Testis (tissue), 2 donors: Measurements from ENCODE around the gene PPIL1.

Experiments used
- CTCF ChIP-seq, 3 experiments: fragments of 450-650 bp in 2 of 3; fragments of 200-600 bp in 1 of 3; sonication (generic) in 1 of 3; IDR thresholded peaks; one replicate each; pipeline ENCODE4 v1.5.1; 2016 to 2019; ENCODE audit warnings: antibody characterized with exemption in 3 of 3, mild to moderate bottlenecking in 2 of 3, moderate library complexity in 1 of 3
- POLR2A ChIP-seq: fragments of 450-650 bp; IDR thresholded peaks from one replicate; pipeline ENCODE4 v1.6.1; 2017; ENCODE audit warnings: antibody characterized with exemption, mild to moderate bottlenecking, moderate library complexity

- TF ChIP-seq CTCF (IDR thresholded peaks at IDR 0.05) (no peak), POLR2A (no peak)
These were observed 55.8 kb downstream of the PPIL1 start for GRCh38 chr6:36818756-36819155.
